HEK293 (cell line): ENCODE measurements around the gene HSDL2.

Experiments
- CTCF ChIA-PET: fragments of 350-600 bp; formaldehyde crosslinking; extraction: SDS; loops from one replicate; lab custom pipeline; 2021; ENCODE audit warnings: antibody characterized with exemption; lab: Yijun Ruan, JAX
- POLR2A ChIA-PET: fragments of 300-600 bp; formaldehyde crosslinking; extraction: SDS; loops from one replicate; lab custom pipeline; 2020; ENCODE audit warnings: antibody characterized with exemption, inconsistent platforms; lab: Yijun Ruan, JAX
- H3K27ac ChIP-seq: fragments of 200-500 bp; sonication (Bioruptor generic); 2 replicates; pipeline ENCODE4 v1.5.1; 2014; ENCODE audit warnings: low read depth, low read length, control low read depth, inconsistent platforms; ENCODE audit errors: extremely low read depth
- H3K36me3 ChIP-seq, 2 experiments: fragments of 200-500 bp in 1 of 2; sonication (Bioruptor generic) in 1 of 2; 1 replicate in 1 of 2; 2 replicates in 1 of 2; pipeline ENCODE4 v1.5.1; 2014 to 2017; ENCODE audit warnings: inconsistent platforms in 2 of 2, low read length in 2 of 2; ENCODE audit not compliant: control insufficient read depth in 2 of 2, insufficient read depth in 1 of 2
- H3K4me1 ChIP-seq: fragments of 200-500 bp; sonication (Bioruptor generic); 2 replicates; pipeline ENCODE4 v1.5.1; 2014; ENCODE audit warnings: mild to moderate bottlenecking, low read length, inconsistent platforms; ENCODE audit not compliant: control insufficient read depth, insufficient read depth
- H3K4me3 ChIP-seq: 2 replicates; pipeline ENCODE4 v1.5.1; 2011; ENCODE audit warnings: low read depth, mild to moderate bottlenecking, control low read depth, low read length, moderate library complexity
- H3K9me3 ChIP-seq: fragments of 200-500 bp; sonication (Bioruptor generic); 2 replicates; pipeline ENCODE4 v1.5.1; 2014; ENCODE audit warnings: low read depth, low read length, inconsistent platforms; ENCODE audit not compliant: control insufficient read depth, insufficient read depth
- AEBP2 ChIP-seq: fragments of 450-650 bp; formaldehyde crosslinking; IDR thresholded peaks from 2 replicates; pipeline ENCODE4 v1.5.1; 2016; ENCODE audit warnings: missing biosample characterization, missing genetic modification characterization, borderline replicate concordance
- CTCF ChIP-seq: fragments of 450-650 bp; formaldehyde crosslinking; IDR thresholded peaks from 2 replicates; pipeline ENCODE4 v1.5.1; 2016; ENCODE audit warnings: missing biosample characterization, missing genetic modification characterization
- KLF7 ChIP-seq: fragments of 450-650 bp; formaldehyde crosslinking; IDR thresholded peaks from 2 replicates; pipeline ENCODE4 v1.5.1; 2016; ENCODE audit warnings: missing biosample characterization, missing genetic modification characterization, borderline replicate concordance
- PRDM10 ChIP-seq: fragments of 450-650 bp; formaldehyde crosslinking; IDR thresholded peaks from 2 replicates; pipeline ENCODE4 v1.5.1; 2016; ENCODE audit warnings: missing biosample characterization, missing genetic modification characterization
- PRDM6 ChIP-seq: fragments of 450-650 bp; formaldehyde crosslinking; IDR thresholded peaks from 2 replicates; pipeline ENCODE4 v1.5.1; 2017; ENCODE audit warnings: missing biosample characterization, missing genetic modification characterization
- SCRT1 ChIP-seq: fragments of 450-650 bp; formaldehyde crosslinking; IDR thresholded peaks from 2 replicates; pipeline ENCODE4 v1.5.1; 2016; ENCODE audit warnings: missing biosample characterization, missing genetic modification characterization, borderline replicate concordance
- TSHZ1 ChIP-seq: fragments of 450-650 bp; formaldehyde crosslinking; IDR thresholded peaks from 2 replicates; pipeline ENCODE4 v1.5.1; 2016; ENCODE audit warnings: missing biosample characterization, missing genetic modification characterization, borderline replicate concordance
- ZBTB8A ChIP-seq: fragments of 450-650 bp; formaldehyde crosslinking; IDR thresholded peaks from 2 replicates; pipeline ENCODE4 v1.5.1; 2016; ENCODE audit warnings: missing biosample characterization, missing genetic modification characterization
- ZNF169 ChIP-seq: fragments of 450-650 bp; formaldehyde crosslinking; IDR thresholded peaks from 2 replicates; pipeline ENCODE4 v1.5.1; 2016; ENCODE audit warnings: missing biosample characterization, missing genetic modification characterization
- ZNF391 ChIP-seq: fragments of 450-650 bp; formaldehyde crosslinking; IDR thresholded peaks from 2 replicates; pipeline ENCODE4 v1.5.1; 2016; ENCODE audit warnings: low read depth, missing biosample characterization, missing genetic modification characterization, borderline replicate concordance
- ZNF473 ChIP-seq: fragments of 450-650 bp; formaldehyde crosslinking; IDR thresholded peaks from 2 replicates; pipeline ENCODE4 v1.5.1; 2017; ENCODE audit warnings: missing biosample characterization, missing genetic modification characterization
- ZNF518A ChIP-seq: fragments of 450-650 bp; formaldehyde crosslinking; conservative IDR thresholded peaks from 2 replicates; pipeline ENCODE4 v1.5.1; 2016; ENCODE audit warnings: low read depth, missing biosample characterization, missing genetic modification characterization
- ZNF549 ChIP-seq: fragments of 450-650 bp; IDR thresholded peaks from 2 replicates; pipeline ENCODE4 v1.5.1; 2018; ENCODE audit warnings: missing biosample characterization, missing genetic modification characterization, mild to moderate bottlenecking, inconsistent platforms, moderate library complexity
- ZNF837 ChIP-seq: fragments of 450-650 bp; formaldehyde crosslinking; IDR thresholded peaks from 2 replicates; pipeline ENCODE4 v1.5.1; 2016; ENCODE audit warnings: missing biosample characterization, missing genetic modification characterization
- ZSCAN5A ChIP-seq: fragments of 450-650 bp; formaldehyde crosslinking; IDR thresholded peaks from 2 replicates; pipeline ENCODE4 v1.5.1; 2016; ENCODE audit warnings: missing biosample characterization, missing genetic modification characterization

The HSDL2 gene

GRCh38 chr9:112333639-112334431 is 46.1 kb upstream of the HSDL2 start (continued):
- TF ChIP-seq AEBP2 (tag by site-specific recombination) (no peak), SCRT1 (tag by site-specific recombination) (no peak), ZNF169 (no peak), ZNF518A (no peak), PRDM6 (no peak), ZBTB8A (no peak), ZNF549 (no peak), ZNF473 (tag by site-specific recombination) (no peak), KLF7 (tag by site-specific recombination) (no peak)
- TF ChIP-seq, all 188 proteins: peak for 9

- no peak overlapping the region for H3K27ac ChIP-seq
- no peaks in the 10 kb centered on the region for H3K4me1 ChIP-seq
- ChIA-PET CTCF (interaction anchor here (0.5 to 1.4 kb wide), 3 partner anchors 10 to 46 kb away, joined by 3 to 6 read pairs (median 3); partner anchors contain the start of gene HSDL2), POLR2A (interaction anchor here (1.0 to 2.3 kb wide), 5 partner anchors 17 to 438 kb away, joined by 4 to 21 read pairs (median 6); partner anchors contain the start of genes HSDL2 and UGCG)
- no peaks in the 10 kb centered on the region for H3K9me3 ChIP-seq
- no peaks in the 10 kb centered on the region for H3K36me3 ChIP-seq
- no peak overlapping the region for H3K4me3 ChIP-seq
- TF ChIP-seq ZNF837 (no peak), ZNF391 (tag by site-specific recombination) (no peak), TSHZ1 (tag by site-specific recombination) (no peak), ZSCAN5A (tag by site-specific recombination) (no peak), CTCF (no peak), PRDM10 (tag by site-specific recombination) (no peak)
Observed at GRCh38 chr9:112334432-112334841, 45.5 kb upstream of the HSDL2 start.
